Measurements from ENCODE around the gene MRM3.
"Not testable (repeated sequence)": the region's sequence is repeated elsewhere in the genome, so short reads cannot be mapped to it uniquely, and the experiment has no call there.

The MRM3 gene

DNA sequence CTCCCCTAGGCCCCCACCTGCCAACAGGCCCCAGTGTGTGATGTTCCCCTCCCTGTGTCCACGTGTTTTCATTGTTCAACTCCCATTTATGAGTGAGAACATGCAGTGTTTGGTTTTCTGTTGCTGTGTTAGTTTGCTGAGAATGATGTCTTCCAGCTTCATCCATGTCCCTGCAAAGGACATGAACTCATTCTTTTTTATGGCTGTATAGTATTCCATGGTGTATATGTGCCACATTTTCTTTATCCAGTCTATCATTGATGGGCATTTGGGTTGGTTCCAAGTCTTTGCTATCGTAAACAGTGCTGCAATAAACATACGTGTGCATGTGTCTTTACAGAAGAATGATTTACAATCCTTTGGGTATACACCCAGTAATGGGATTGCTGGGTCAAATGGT lies 47.5 kb downstream of the MRM3 start:
- H3K4me3 ChIP-seq (ENCODE audit: low read depth, low read length); CTCF ChIA-PET; H3K36me3 ChIP-seq (ENCODE audit: control insufficient read depth in 2 of 2, insufficient read depth in 1 of 2, low read length in 2 of 2); H3K9me3 ChIP-seq (ENCODE audit: control insufficient read depth, insufficient read depth, low read depth, low read length); H3K27ac ChIP-seq (ENCODE audit: extremely low read depth, low read depth, low read length); H3K4me1 ChIP-seq (ENCODE audit: control insufficient read depth, insufficient read depth, low read length): not testable (repeated sequence)
- POLR2A ChIA-PET, result interaction anchor here (0.6 kb wide), 1 partner anchor 77 kb away, joined by 3 read pairs; no protein-coding TSS in a partner anchor
- TF ChIP-seq, protein P1, sequence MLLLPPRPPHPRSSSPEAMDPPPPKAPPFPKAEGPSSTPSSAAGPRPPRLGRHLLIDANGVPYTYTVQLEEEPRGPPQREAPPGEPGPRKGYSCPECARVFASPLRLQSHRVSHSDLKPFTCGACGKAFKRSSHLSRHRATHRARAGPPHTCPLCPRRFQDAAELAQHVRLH (tag by site-specific recombination; IDR thresholded peaks at IDR 0.05), result peak; percentile 82
- TF ChIP-seq ZNF146 (tag by site-specific recombination; IDR thresholded peaks at IDR 0.05), result peak; percentile 99

DNA sequence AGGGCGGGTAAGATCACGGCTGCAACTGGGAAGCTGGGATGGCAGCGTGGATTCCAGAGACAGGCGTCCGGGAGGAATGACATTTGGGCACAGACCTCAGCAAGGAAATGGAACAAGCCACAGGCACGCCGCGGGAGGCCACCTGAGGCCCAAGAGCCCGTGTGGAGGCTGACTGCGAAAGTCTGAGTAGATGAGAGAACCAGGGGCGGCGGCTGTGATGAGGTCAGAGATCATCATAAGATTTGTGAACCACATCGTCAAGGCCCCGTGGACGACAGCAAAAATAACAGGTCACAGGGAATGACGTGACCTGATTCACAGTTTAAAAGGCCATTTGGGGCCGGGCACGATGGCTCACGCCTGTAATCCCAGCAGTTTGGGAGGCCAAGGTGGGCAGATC lies 48.2 kb downstream of the MRM3 start:
- H3K36me3 ChIP-seq (ENCODE audit: control insufficient read depth in 2 of 2, insufficient read depth in 1 of 2, low read length in 2 of 2), result no peaks in the 10 kb centered on the region
- H3K4me3 ChIP-seq (ENCODE audit: low read depth, low read length), result no peak overlapping the region
- H3K27ac ChIP-seq (ENCODE audit: extremely low read depth, low read depth, low read length), result no peak overlapping the region
- TF ChIP-seq ZNF138 (tag by site-specific recombination; IDR thresholded peaks at IDR 0.05; ENCODE audit: borderline replicate concordance) (no peak), ZNF670 (tag by site-specific recombination; IDR thresholded peaks at IDR 0.05; ENCODE audit: low read depth) (no peak), ZIC2 (tag by site-specific recombination; IDR thresholded peaks at IDR 0.05) (no peak), ZNF48 (tag by site-specific recombination; IDR thresholded peaks at IDR 0.05) (no peak), ZNF707 (tag by site-specific recombination; IDR thresholded peaks at IDR 0.05) (no peak), ZNF132 (tag by site-specific recombination; IDR thresholded peaks at IDR 0.05; ENCODE audit: borderline replicate concordance) (no peak), GLI2 (tag by site-specific recombination; IDR thresholded peaks at IDR 0.05; ENCODE audit: borderline replicate concordance, low read depth) (no peak), ZNF311 (tag by site-specific recombination; IDR thresholded peaks at IDR 0.05; ENCODE audit: borderline replicate concordance) (no peak), TCF7L2 (IDR thresholded peaks at IDR 0.05; ENCODE audit: borderline replicate concordance, low read depth, low read length) (no peak), ZNF155 (tag by site-specific recombination; IDR thresholded peaks at IDR 0.05) (no peak), ZSCAN16 (tag by site-specific recombination; IDR thresholded peaks at IDR 0.05) (no peak), ZNF544 (tag by site-specific recombination; IDR thresholded peaks at IDR 0.05) (no peak), ZNF747 (tag by site-specific recombination; IDR thresholded peaks at IDR 0.05) (no peak), KLF8 (tag by site-specific recombination; IDR thresholded peaks at IDR 0.05) (no peak), ZBTB17 (tag by site-specific recombination; IDR thresholded peaks at IDR 0.05) (no peak)
- TF ChIP-seq, protein P2, sequence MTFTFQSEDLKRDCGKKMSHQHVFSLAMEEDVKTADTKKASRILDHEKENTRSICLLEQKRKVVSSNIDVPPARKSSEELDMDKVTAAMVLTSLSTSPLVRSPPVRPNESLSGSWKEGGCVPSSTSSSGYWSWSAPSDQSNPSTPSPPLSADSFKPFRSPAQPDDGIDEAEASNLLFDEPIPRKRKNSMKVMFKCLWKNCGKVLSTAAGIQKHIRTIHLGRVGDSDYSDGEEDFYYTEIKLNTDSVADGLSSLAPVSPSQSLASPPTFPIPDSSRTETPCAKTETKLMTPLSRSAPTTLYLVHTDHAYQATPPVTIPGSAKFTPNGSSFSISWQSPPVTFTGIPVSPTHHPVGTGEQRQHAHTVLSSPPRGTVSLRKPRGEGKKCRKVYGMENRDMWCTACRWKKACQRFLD (tag by site-specific recombination; IDR thresholded peaks at IDR 0.05), result no peak
- TF ChIP-seq, protein P3, sequence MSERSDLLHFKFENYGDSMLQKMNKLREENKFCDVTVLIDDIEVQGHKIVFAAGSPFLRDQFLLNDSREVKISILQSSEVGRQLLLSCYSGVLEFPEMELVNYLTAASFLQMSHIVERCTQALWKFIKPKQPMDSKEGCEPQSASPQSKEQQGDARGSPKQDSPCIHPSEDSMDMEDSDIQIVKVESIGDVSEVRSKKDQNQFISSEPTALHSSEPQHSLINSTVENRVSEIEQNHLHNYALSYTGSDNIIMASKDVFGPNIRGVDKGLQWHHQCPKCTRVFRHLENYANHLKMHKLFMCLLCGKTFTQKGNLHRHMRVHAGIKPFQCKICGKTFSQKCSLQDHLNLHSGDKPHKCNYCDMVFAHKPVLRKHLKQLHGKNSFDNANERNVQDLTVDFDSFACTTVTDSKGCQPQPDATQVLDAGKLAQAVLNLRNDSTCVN (tag by site-specific recombination; optimal IDR thresholded peaks at IDR 0.05), result no peak
- TF ChIP-seq, protein P4, sequence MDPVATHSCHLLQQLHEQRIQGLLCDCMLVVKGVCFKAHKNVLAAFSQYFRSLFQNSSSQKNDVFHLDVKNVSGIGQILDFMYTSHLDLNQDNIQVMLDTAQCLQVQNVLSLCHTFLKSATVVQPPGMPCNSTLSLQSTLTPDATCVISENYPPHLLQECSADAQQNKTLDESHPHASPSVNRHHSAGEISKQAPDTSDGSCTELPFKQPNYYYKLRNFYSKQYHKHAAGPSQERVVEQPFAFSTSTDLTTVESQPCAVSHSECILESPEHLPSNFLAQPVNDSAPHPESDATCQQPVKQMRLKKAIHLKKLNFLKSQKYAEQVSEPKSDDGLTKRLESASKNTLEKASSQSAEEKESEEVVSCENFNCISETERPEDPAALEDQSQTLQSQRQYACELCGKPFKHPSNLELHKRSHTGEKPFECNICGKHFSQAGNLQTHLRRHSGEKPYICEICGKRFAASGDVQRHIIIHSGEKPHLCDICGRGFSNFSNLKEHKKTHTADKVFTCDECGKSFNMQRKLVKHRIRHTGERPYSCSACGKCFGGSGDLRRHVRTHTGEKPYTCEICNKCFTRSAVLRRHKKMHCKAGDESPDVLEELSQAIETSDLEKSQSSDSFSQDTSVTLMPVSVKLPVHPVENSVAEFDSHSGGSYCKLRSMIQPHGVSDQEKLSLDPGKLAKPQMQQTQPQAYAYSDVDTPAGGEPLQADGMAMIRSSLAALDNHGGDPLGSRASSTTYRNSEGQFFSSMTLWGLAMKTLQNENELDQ (tag by site-specific recombination; IDR thresholded peaks at IDR 0.05; ENCODE audit: low read depth), result no peak
- TF ChIP-seq, protein P5, sequence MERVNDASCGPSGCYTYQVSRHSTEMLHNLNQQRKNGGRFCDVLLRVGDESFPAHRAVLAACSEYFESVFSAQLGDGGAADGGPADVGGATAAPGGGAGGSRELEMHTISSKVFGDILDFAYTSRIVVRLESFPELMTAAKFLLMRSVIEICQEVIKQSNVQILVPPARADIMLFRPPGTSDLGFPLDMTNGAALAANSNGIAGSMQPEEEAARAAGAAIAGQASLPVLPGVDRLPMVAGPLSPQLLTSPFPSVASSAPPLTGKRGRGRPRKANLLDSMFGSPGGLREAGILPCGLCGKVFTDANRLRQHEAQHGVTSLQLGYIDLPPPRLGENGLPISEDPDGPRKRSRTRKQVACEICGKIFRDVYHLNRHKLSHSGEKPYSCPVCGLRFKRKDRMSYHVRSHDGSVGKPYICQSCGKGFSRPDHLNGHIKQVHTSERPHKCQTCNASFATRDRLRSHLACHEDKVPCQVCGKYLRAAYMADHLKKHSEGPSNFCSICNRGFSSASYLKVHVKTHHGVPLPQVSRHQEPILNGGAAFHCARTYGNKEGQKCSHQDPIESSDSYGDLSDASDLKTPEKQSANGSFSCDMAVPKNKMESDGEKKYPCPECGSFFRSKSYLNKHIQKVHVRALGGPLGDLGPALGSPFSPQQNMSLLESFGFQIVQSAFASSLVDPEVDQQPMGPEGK (tag by site-specific recombination; IDR thresholded peaks at IDR 0.05), result no peak
- TF ChIP-seq, protein P6, sequence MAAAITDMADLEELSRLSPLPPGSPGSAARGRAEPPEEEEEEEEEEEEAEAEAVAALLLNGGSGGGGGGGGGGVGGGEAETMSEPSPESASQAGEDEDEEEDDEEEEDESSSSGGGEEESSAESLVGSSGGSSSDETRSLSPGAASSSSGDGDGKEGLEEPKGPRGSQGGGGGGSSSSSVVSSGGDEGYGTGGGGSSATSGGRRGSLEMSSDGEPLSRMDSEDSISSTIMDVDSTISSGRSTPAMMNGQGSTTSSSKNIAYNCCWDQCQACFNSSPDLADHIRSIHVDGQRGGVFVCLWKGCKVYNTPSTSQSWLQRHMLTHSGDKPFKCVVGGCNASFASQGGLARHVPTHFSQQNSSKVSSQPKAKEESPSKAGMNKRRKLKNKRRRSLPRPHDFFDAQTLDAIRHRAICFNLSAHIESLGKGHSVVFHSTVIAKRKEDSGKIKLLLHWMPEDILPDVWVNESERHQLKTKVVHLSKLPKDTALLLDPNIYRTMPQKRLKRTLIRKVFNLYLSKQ (tag by site-specific recombination; IDR thresholded peaks at IDR 0.05; ENCODE audit: borderline replicate concordance), result no peak
- H3K9me3 ChIP-seq (ENCODE audit: control insufficient read depth, insufficient read depth, low read depth, low read length), result no peaks in the 10 kb centered on the region
- ChIA-PET CTCF (interaction anchor here (0.6 kb wide), 1 partner anchor 25 kb away, joined by 3 read pairs; no protein-coding TSS in a partner anchor), POLR2A (no interaction called here)
- no peaks in the 10 kb centered on the region for H3K4me1 ChIP-seq (ENCODE audit: control insufficient read depth, insufficient read depth, low read length)

Measured in HEK293 (cell line).